WERI-Rb-1 (cell line): Measurements from ENCODE around the gene COPZ2.

ENCODE experiments used
- DNase-seq: peaks from one replicate; pipeline ENCODE4 v3.0.0-alpha.2; 2020
- H3K27ac ChIP-seq: fragments of 250-450 bp; sonication (Bioruptor Pico); 2 replicates; pipeline ENCODE4 v1.5.1; 2020; ENCODE audit warnings: mild to moderate bottlenecking, moderate library complexity
- H3K27me3 ChIP-seq: fragments of 250-450 bp; sonication (Bioruptor Pico); 2 replicates; pipeline ENCODE4 v1.5.1; 2021; ENCODE audit warnings: mild to moderate bottlenecking, low read depth, moderate library complexity; ENCODE audit not compliant: insufficient read depth, severe bottlenecking
- H3K36me3 ChIP-seq: fragments of 250-450 bp; sonication (Bioruptor Pico); 2 replicates; pipeline ENCODE4 v1.5.1; 2020; ENCODE audit warnings: mild to moderate bottlenecking, moderate library complexity
- H3K4me3 ChIP-seq: 2 replicates; pipeline ENCODE4 v1.5.1; 2011; ENCODE audit warnings: low read depth, mild to moderate bottlenecking, control low read depth, low read length
- H3K9me3 ChIP-seq: fragments of 250-450 bp; sonication (Bioruptor Pico); 2 replicates; pipeline ENCODE4 v1.5.1; 2021; ENCODE audit warnings: mild to moderate bottlenecking, moderate library complexity; ENCODE audit not compliant: severe bottlenecking
- CTCF ChIP-seq: IDR thresholded peaks from 2 replicates; pipeline ENCODE4 v1.5.1; 2011; ENCODE audit warnings: low read depth, mild to moderate bottlenecking, control low read depth, inconsistent platforms, low read length

COPZ2 gene

DNA sequence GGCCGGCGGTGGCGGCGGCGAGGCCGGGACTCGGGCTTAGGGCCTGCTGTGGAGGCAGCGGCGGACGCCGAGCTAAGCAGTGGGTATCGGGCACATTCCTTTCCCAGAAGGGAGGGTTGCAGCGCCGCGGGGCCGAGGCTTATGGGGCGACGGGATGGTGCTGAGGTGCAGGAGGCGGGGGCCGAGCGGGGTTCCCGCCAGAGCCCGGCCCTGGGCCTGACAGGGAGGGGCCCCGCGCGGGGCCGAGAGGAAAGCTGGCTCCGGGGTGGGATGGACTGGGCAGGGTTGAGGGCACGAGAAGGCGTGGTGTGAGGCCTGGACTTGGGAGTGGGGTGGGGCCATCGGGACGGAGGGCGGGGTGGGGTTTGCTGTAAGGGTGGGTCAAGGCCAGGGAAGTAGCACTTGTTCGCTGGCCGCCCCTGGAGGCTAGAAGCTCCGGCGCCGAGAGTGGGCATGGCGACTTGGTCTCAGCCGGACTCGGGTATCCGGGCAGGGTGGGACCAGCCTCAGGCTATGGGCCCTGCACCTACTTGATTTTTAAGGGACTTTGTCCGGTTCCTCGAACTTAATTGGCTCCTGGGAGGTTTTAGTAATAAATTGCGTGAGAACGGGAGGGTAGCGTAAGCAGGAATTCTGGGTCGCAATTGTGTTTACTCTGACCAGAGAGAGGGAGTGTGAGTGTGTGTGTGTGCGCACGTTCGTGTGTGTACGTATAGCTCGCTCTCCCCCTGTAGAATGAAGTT lies 11.0 kb upstream of the COPZ2 start:
- TF ChIP-seq CTCF: no peak
- peak overlapping the region; percentile 98 for H3K27ac ChIP-seq
- peak; percentile 97 for DNase-seq

DNA sequence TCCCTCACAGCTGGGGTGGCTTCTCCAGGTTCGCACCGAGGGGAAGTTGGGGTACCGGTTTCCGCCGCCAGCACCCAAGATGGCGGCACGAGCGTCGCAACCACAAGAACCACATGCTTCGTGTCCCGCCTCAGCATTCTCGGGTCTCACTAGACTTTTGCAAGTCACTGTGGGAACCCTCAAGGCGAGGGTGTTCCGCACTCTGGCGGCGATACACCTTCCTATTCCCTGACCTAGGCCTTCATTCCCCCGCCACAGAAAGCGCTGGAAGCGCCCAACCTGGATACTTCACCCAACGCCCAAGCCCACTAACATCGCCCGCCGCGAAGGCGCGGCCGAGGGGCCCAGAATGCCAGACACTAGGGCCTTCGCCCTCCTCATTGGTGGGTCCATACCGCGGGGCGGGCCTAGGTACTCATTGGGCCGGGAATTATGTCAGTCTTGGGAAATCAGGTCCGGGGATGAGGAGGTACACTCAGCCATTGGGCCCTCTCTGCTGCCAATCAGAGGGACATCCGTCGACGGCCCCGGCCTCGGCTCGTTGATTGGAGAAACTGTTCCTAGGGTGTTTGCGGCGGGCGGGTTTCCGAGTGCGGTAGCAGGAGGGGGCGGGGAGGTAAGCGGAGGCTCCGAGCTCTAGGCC lies 10.3 kb upstream of the COPZ2 start, which contains the start of gene NFE2L1:
Gene NFE2L1 (plus strand): TSS at position 619 of the 643 bp plus-strand sequence. CDS start 2,760 bp downstream, outside the sequence.
- no peak for TF ChIP-seq CTCF
- Histone ChIP-seq H3K27ac (peak within 1 kb of the TSS; percentile 98), H3K36me3 (peaks cover 33% of the 10 kb centered on the region), H3K4me3 (peak within 1 kb of the TSS; percentile 86), H3K27me3 (no peaks in the 10 kb centered on the region), H3K9me3 (no peaks in the 10 kb centered on the region)
- DNase-seq: peak; percentile 100

More for the DNA sequence above, 11.0 kb upstream of the COPZ2 start:
- peaks cover 40% of the 10 kb centered on the region for H3K36me3 ChIP-seq
- no peaks in the 10 kb centered on the region for H3K27me3 ChIP-seq
- no peaks in the 10 kb centered on the region for H3K9me3 ChIP-seq
- H3K4me3 ChIP-seq: peak overlapping the region; percentile 86

GRCh38 chr17:48047113-48047740 lies 9.6 kb upstream of the COPZ2 start:
- Histone ChIP-seq H3K36me3 (peaks cover 27% of the 10 kb centered on the region), H3K27ac (peak overlapping the region; percentile 98), H3K9me3 (no peaks in the 10 kb centered on the region), H3K27me3 (no peaks in the 10 kb centered on the region), H3K4me3 (peak overlapping the region; percentile 57)
- DNase-seq: no peak
- no peak for TF ChIP-seq CTCF

- DNase-seq: no peak
- peaks cover 18% of the 10 kb centered on the region for H3K36me3 ChIP-seq
- H3K27ac ChIP-seq: peak overlapping the region; percentile 61
- H3K9me3 ChIP-seq: no peaks in the 10 kb centered on the region
- H3K27me3 ChIP-seq: no peaks in the 10 kb centered on the region
- no peak for TF ChIP-seq CTCF
- no peak overlapping the region for H3K4me3 ChIP-seq
Observed at GRCh38 chr17:48046296-48046695, 8.7 kb upstream of the COPZ2 start.

DNA sequence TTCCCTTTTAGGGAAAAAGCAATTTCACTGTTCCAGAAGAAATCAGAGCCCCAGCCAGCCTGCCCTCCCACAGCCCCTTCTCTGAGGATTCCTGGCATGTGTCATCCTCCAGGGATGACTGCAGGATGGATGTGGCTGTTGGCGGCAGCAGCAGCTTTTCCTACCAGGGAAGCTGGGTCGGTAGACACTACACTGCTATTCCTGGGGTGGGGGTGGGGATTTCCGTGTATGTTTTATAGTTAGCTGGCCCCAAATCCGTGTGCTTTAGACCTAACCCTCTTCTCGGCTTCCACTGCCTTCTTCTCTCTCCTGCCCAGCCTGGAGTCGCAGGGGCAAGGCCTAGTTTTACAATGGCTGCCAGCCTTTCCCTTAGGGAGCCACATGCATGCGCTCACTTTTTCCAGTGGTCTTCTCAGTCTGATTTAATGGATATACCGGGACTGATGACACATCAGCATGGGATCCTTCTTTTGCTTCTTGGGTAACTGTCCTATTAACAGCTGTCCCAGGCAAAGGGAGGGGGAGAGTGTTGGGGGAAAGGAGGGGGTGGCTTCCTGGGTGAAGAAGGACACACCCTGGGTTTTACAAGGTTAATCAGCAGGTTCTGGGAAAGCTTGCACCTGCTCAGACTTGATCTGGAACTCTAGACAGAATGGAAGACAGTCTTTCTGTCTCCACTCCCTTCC lies 7.9 kb upstream of the COPZ2 start:
- no peaks in the 10 kb centered on the region for H3K27me3 ChIP-seq
- peak; percentile 75 for DNase-seq
- H3K36me3 ChIP-seq: peaks cover 9% of the 10 kb centered on the region
- no peaks in the 10 kb centered on the region for H3K9me3 ChIP-seq
- H3K4me3 ChIP-seq: no peak overlapping the region
- H3K27ac ChIP-seq: peak overlapping the region; percentile 62
- no peak for TF ChIP-seq CTCF
